CD14-positive monocyte (primary cell): ENCODE results near the gene ELL3. TPM values are rescaled to one million over a fixed set of nuclear protein-coding genes. Genes with fewer than 3 reads are reported as not detected.

Experiments used
- DNase-seq, 3 donors: peaks; one replicate each; pipeline ENCODE4 v3.0.0-alpha.2; 2011 to 2022
- H2AFZ ChIP-seq: 2 replicates; pipeline ENCODE4 v1.6.0; 2012; ENCODE audit warnings: mild to moderate bottlenecking, low read depth, low read length, inconsistent platforms; ENCODE audit not compliant: insufficient read depth, poor library complexity, severe bottlenecking
- H3K27ac ChIP-seq, 2 donors: 1 replicate in 1 of 2; 2 replicates in 1 of 2; pipeline ENCODE4 v1.5.1; 2012 to 2013; ENCODE audit warnings: low read length in 2 of 2, control low read depth in 1 of 2, inconsistent platforms in 1 of 2, low read depth in 1 of 2, mild to moderate bottlenecking in 1 of 2
- H3K27me3 ChIP-seq, 2 donors: one replicate each; pipeline versions ENCODE4 v1.6.0 to v1.6.1; 2011 to 2013; ENCODE audit warnings: low read length in 2 of 2; ENCODE audit not compliant: control insufficient read depth in 2 of 2, insufficient read depth in 2 of 2
- H3K36me3 ChIP-seq, 2 donors: replicated peaks in 1 of 2; 1 replicate in 1 of 2; 2 replicates in 1 of 2; pipeline versions ENCODE4 v1.5.1 to v1.6.1; 2012 to 2013; ENCODE audit warnings: low read length in 2 of 2, control low read depth in 1 of 2, inconsistent platforms in 1 of 2, mild to moderate bottlenecking in 1 of 2; ENCODE audit not compliant: insufficient read depth in 2 of 2, control insufficient read depth in 1 of 2
- H3K4me1 ChIP-seq, 2 donors: 1 replicate in 1 of 2; 2 replicates in 1 of 2; pipeline versions ENCODE4 v1.5.1 to v1.6.1; 2012 to 2013; ENCODE audit warnings: low read length in 2 of 2, control low read depth in 1 of 2, inconsistent platforms in 1 of 2, mild to moderate bottlenecking in 1 of 2, moderate library complexity in 1 of 2; ENCODE audit not compliant: insufficient read depth in 2 of 2, control insufficient read depth in 1 of 2
- H3K4me2 ChIP-seq: replicated peaks from 2 replicates; pipeline ENCODE3; 2012; ENCODE audit warnings: low read length, moderate library complexity, mild to moderate bottlenecking; ENCODE audit not compliant: poor library complexity, severe bottlenecking; ENCODE audit errors: extremely low read depth
- H3K4me3 ChIP-seq, 3 experiments: fragments of 200-600 bp in 1 of 3; sonication (generic) in 1 of 3; replicated peaks in 1 of 3; 1 replicate in 2 of 3; 2 replicates in 1 of 3; pipeline ENCODE4 v1.5.1; 2011 to 2013; ENCODE audit warnings: low read length in 3 of 3, mild to moderate bottlenecking in 3 of 3, control low read depth in 2 of 3, low read depth in 2 of 3, inconsistent platforms in 1 of 3, moderate library complexity in 1 of 3
- H3K79me2 ChIP-seq: 2 replicates; pipeline ENCODE4 v1.6.0; 2012; ENCODE audit warnings: mild to moderate bottlenecking, control low read depth, inconsistent platforms, low read length, moderate library complexity; ENCODE audit not compliant: insufficient read depth
- H3K9ac ChIP-seq: 2 replicates; pipeline ENCODE4 v1.6.0; 2017; ENCODE audit warnings: low read length, mild to moderate bottlenecking; ENCODE audit not compliant: insufficient read depth, poor library complexity, severe bottlenecking
- H3K9me3 ChIP-seq, 2 donors: replicated peaks in 1 of 2; 1 replicate in 1 of 2; 2 replicates in 1 of 2; pipeline versions ENCODE4 v1.5.1 to v1.6.1; 2012 to 2013; ENCODE audit warnings: low read length in 2 of 2, control low read depth in 1 of 2; ENCODE audit not compliant: control insufficient read depth in 1 of 2, insufficient read depth in 1 of 2
- H4K20me1 ChIP-seq: 2 replicates; pipeline ENCODE4 v1.6.0; 2012; ENCODE audit warnings: mild to moderate bottlenecking, low read length, control low read depth, moderate library complexity; ENCODE audit not compliant: insufficient read depth
- H3K27ac Mint-ChIP-seq, 7 donors: one replicate each; pipeline ENCODE4 v1.8.0; 2020; ENCODE audit warnings: mild to moderate bottlenecking in 7 of 7, mixed read lengths in 7 of 7, moderate library complexity in 6 of 7, inconsistent platforms in 2 of 7
- H3K27me3 Mint-ChIP-seq, 3 donors: one replicate each; pipeline ENCODE4 v1.8.0; 2021 to 2022; ENCODE audit warnings: low read depth in 3 of 3, mild to moderate bottlenecking in 3 of 3, mixed read lengths in 3 of 3, moderate library complexity in 3 of 3, inconsistent platforms in 1 of 3
- H3K36me3 Mint-ChIP-seq, 2 donors: one replicate each; pipeline ENCODE4 v1.8.0; 2020; ENCODE audit warnings: mixed read lengths in 2 of 2, inconsistent platforms in 1 of 2, mild to moderate bottlenecking in 1 of 2
- H3K4me1 Mint-ChIP-seq: one replicate; pipeline ENCODE4 v1.8.0; 2020; ENCODE audit warnings: mild to moderate bottlenecking, mixed read lengths
- H3K4me3 Mint-ChIP-seq, 2 donors: one replicate each; pipeline ENCODE4 v1.8.0; 2020; ENCODE audit warnings: mild to moderate bottlenecking in 2 of 2, mixed read lengths in 2 of 2, moderate library complexity in 1 of 2
- H3K9me3 Mint-ChIP-seq, 7 donors: one replicate each; pipeline ENCODE4 v1.8.0; 2020 to 2022; ENCODE audit warnings: mixed read lengths in 7 of 7, mild to moderate bottlenecking in 6 of 7, moderate library complexity in 6 of 7, inconsistent platforms in 2 of 7
- CTCF ChIP-seq: fragments of 200-600 bp; IDR thresholded peaks from one replicate; pipeline ENCODE4 v1.8.0; 2022; ENCODE audit warnings: antibody characterized with exemption, mild to moderate bottlenecking
- WGBS: methylation state at CpG from one replicate; pipeline ENCODE4 v1.1.5; 2013; ENCODE audit warnings: missing lambda C conversion rate; ENCODE audit not compliant: insufficient coverage; 5-methylcytosine and 5-hydroxymethylcytosine counted together
- intact Hi-C, 2 donors: fragments of 100-400 bp; cut with micrococcal nuclease; formaldehyde crosslinking; loops; one replicate each; pipeline versions ENCODE4 v1.15.0 to v1.15.1; 2023
- polyA plus RNA-seq, 3 donors: library from polyadenylated mRNA; depleted of rRNA in 1 of 3; unstranded in 2 of 3; stranded (reverse) in 1 of 3; fragments of 300-500 nt in 2 of 3; fragments of >200 nt in 1 of 3; fragmentation: Illumina TruSeq in 2 of 3; gene quantifications; 1 replicate in 2 of 3; 2 replicates in 1 of 3; pipeline ENCODE4 v1.2.3, GENCODE V29; 2012 to 2021

ELL3 gene
- polyA plus RNA-seq, 3 donors, result 0.29 to 1.2 (median 0.60) TPM

- TF ChIP-seq CTCF, result no peak
- Mint-ChIP-seq H3K9me3 (no peaks in the 10 kb centered on the region), H3K36me3 (peaks cover 54 to 55% of the 10 kb centered on the region in 2 donors), H3K27me3 (peaks cover 0 to under 1% (median 0%) of the 10 kb centered on the region in 3 donors), H3K27ac (peak overlapping the region in 1 of 7 donors; percentile 74), H3K4me1 (peaks cover 63% of the 10 kb centered on the region), H3K4me3 (no peak overlapping the region)
- H3K79me2 ChIP-seq, result peaks cover 46% of the 10 kb centered on the region
- DNase-seq, result no peak
- intact Hi-C loops, result no loop called here
- peaks cover 38 to 56% of the 10 kb centered on the region in 2 donors for H3K36me3 ChIP-seq
- peaks cover 32 to 54% of the 10 kb centered on the region in 2 donors for H3K4me1 ChIP-seq
- peaks cover 39% of the 10 kb centered on the region for H4K20me1 ChIP-seq
- H3K4me2 ChIP-seq, result no peak overlapping the region
- no peak overlapping the region for H2AFZ ChIP-seq
- no peak overlapping the region for H3K9ac ChIP-seq
- no peak overlapping the region for H3K4me3 ChIP-seq
- no peaks in the 10 kb centered on the region for H3K9me3 ChIP-seq
- H3K27me3 ChIP-seq, result no peaks in the 10 kb centered on the region
- H3K27ac ChIP-seq, result no peak overlapping the region
Observed at GRCh38 chr15:43795997-43796396, 19.2 kb upstream of the ELL3 start.

GRCh38 chr15:43795197-43795596 is 18.4 kb upstream of the ELL3 start:
- Mint-ChIP-seq H3K9me3 (no peaks in the 10 kb centered on the region), H3K36me3 (peaks cover 54 to 55% of the 10 kb centered on the region in 2 donors), H3K27ac (peak overlapping the region in 4 of 7 donors; percentile 15 to 76 (median 26)), H3K27me3 (peaks cover 0 to 1% (median 0%) of the 10 kb centered on the region in 3 donors), H3K4me1 (peaks cover 59% of the 10 kb centered on the region), H3K4me3 (no peak overlapping the region)
- Histone ChIP-seq H3K79me2 (peaks cover 40% of the 10 kb centered on the region), H3K27ac (peak overlapping the region in 1 of 2 donors; percentile 100), H3K9ac (no peak overlapping the region), H3K27me3 (no peaks in the 10 kb centered on the region), H3K36me3 (peaks cover 38 to 56% of the 10 kb centered on the region in 2 donors), H4K20me1 (peaks cover 39% of the 10 kb centered on the region), H3K4me2 (no peak overlapping the region), H3K4me3 (no peak overlapping the region), H3K4me1 (peaks cover 27 to 48% of the 10 kb centered on the region in 2 donors), H3K9me3 (no peaks in the 10 kb centered on the region), H2AFZ (no peak overlapping the region)
- intact Hi-C loops, result no loop called here
- WGBS, result no CpG with 5 or more reads among the region's 2 CpGs
- TF ChIP-seq CTCF, result no peak
- DNase-seq, result no peak
